ENCODE results near the gene LAMB1. TPM values are rescaled to one million over a fixed set of nuclear protein-coding genes. Genes with fewer than 3 reads are reported as not detected.
A peak's percentile ranks its signal among the peaks of the same experiment; 100 is the strongest.
"Not testable (repeated sequence)": the region's sequence is repeated elsewhere in the genome, so short reads cannot be mapped to it uniquely, and the experiment has no call there.

The LAMB1 gene
- total RNA-seq: 100 to 1,000 TPM in 1 of 2 donors, 10 to 100 TPM in 1; 95.9 to 132 TPM
- long read RNA-seq, full-length matches to known transcripts: 14 of 62 reads
- long read RNA-seq, partial matches to known transcripts: 33 of 62 reads
- long read RNA-seq, other reads (novel, unspliced or antisense): 15 of 62 reads

DNA sequence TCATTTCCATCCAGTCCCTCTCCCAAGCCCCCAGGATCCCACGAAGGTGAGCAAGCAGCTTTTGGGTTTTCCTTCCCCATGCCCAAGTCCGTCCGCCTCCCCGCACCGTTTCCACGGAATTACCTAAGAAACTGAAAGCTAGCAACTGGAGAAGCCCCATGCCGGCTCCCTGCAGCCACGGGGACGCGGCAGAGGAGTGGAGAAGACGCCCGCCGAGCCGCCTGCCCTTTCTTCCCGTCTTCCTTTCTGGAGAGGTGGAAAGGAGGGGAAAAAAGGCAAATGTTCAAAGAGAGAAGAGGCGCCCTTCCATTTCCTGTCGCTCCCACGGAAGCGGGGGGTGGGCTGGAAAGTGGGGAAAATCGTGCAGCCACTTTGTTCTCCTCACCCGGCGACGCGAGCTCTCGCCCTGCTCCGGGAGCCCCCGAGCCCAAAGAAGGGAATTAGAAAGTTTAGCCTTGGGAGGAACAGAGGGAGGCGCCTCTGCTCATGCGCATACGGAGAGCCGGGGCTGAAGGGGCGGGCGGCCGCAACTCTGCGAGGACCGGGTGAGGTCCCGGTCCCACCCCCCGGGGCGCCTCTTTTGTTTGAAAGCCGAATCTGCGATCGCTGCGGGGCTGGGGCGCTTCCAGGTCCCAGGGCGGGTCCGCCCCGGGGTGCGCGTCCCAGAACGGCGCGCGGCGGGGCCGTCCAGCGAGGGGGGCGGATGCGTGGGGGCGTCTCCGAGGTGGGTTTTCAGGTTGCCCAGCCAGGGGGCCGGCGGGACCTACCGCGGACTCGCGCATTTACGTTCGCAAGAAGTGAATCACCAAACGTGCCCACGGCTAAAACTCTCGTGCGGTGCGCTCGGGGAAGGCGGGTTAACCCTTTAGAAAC, at the start of gene LAMB1:
LAMB1 (minus strand) TSS at position 436 of the 873 bp plus-strand sequence; CDS start at position 160, 276 bp downstream.
- DNase-seq (peak; percentile 85), ATAC-seq (peak; percentile 67)
- intact Hi-C loops (cut with DNase I, micrococcal nuclease): loop anchor here in 1 of 2 donors (5.0 kb wide), 1 partner anchor 66 kb away; no protein-coding TSS in a partner anchor

DNA sequence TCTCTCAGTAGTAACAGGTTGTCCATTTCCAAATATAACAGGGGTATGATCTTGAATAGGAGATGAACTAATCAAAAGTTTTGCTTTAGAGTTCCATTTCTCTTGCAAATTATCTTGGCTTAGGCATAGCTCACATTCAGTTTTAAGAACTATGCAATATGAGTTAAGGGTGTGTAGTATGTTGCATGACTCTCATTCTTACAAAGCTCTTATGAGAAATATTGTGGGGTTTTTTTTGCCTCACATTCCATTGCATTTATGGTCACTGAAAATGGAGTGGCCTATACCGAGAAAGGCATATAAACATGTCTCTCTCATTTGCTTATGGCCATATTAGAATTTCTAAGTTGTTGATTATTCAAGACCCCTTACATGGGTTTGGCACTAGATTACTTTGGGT, 48.5 kb upstream of the LAMB1 start:
- intact Hi-C loops (cut with DNase I, micrococcal nuclease): no loop called here
- no peak for DNase-seq
- no peak for ATAC-seq

DNA sequence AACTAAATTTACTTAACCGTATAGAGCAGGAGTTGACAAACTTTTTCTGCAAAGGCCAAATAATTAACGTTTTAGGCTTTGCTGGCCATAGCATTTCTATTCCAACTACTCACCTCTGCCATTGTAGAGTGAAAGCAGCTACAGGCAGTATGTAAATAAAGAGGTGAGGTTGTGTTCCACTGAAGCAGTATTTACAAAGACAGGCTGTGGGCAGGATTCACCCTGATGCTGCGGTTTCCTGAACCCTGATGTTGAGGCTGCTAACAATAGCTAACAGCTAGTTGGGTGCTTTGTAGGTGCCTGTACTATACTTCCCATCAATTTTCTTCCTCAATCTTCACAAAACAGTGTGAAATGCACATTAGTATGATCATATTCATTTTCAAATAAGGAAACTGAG, 47.0 kb upstream of the LAMB1 start:
- intact Hi-C loops (cut with DNase I, micrococcal nuclease): no loop called here
- no peak for DNase-seq
- ATAC-seq: no peak

DNA sequence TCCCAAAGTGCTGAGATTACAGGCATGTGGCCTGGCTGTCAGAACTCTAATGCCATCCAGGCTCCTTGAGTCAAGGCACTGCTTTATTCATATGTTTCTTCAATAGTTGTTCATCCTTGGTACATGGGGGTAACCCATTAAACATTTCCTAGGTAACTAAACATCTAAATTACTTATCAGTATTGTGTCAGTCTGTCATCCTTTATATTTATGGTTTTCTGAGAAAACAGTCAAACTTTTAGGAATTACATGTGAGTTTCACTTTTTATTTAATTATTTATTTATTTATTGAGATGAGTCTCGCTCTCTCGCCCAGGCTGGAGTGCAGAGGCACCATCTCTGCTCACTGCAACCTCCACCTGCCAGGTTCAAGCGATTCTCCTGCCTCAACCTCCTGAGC, 45.5 kb upstream of the LAMB1 start:
- intact Hi-C loops (cut with DNase I, micrococcal nuclease): no loop called here
- no peak for DNase-seq
- ATAC-seq: no peak

DNA sequence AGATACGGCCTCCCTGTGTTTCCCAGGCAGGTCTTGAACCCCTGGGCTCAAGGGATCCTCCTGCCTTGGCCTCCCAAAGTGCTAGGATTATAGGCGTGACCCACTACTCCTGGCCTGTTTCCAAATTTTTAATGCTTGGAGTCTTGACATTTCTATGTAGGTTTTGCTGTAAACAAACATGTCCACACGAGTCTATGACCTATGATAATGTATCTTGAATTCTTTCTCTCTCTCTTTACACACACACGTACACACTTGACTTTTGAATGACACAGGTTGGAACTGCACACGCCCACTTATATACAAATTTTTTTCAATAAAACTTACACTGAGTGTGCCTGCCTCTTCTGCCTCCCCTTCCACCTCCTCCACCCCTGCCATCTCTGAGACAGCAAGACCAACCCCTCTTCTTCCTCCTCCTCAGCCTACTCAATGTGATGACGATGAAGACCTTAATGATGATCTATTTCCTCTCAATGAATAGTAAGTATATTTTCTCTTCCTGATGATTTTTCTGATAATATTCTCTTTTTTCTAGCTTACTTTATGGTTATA, 44.1 kb upstream of the LAMB1 start:
- intact Hi-C loops (cut with DNase I, micrococcal nuclease): no loop called here
- ATAC-seq: no peak
- no peak for DNase-seq

DNA sequence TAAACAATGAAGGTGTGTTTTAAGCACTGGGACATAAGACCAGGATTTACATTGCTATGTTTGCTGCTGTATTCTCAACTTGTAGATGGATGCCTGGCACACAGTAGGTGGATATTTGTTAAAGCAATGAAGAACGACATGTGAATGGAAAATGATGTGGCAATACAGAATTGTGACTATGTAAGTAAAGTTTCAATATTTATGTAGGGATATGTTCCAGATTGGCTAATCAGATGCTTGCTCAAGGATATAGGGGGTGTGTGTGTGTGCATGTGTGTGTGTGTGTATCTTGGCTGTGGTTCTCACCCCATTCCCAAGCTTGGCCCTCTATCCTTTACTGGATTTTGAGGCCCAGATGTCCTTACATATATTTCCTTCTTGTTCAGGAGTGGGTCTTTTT, 42.7 kb upstream of the LAMB1 start:
- DNase-seq (no peak), ATAC-seq (no peak)
- intact Hi-C loops (cut with DNase I, micrococcal nuclease): no loop called here

DNA sequence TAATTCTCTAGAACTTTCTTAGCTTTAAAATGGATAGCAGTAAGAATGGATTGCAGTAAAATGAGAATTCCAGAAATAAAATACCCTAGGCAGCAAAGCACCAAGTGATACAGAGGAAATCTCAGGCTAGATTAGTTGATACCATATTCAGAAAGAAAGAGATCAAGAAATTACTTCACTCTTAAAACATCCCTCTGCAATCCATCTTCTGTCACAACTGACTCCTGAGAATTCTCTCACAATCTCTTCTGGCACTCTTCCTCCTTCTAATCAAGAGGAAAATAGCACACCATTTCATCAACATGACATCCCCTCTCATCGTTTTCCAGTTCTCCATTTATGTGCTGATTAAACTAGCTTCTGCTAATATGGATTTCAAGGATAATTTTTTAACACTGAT, 42.2 kb upstream of the LAMB1 start:
- ATAC-seq (no peak), DNase-seq (no peak)
- intact Hi-C loops (cut with DNase I, micrococcal nuclease): no loop called here

DNA sequence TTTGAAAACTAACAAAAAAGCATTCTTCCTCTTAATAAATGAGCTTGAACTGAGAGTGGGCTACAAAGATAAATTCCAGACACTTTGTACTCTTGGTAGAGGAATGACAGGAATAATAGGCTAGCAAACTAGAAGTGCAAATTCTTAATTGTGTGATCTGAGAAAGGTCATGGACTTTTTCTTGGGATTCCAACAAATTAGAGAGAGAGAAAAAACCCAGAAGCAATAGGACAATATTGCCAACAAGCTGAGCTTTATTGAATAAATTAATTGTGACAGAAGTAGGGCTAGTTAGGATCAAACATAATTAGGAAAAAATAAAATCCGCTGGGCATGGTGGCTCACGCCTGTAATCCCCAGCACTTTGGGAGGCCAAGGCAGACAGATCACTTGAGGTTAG, 41.4 kb upstream of the LAMB1 start:
- no peak for ATAC-seq
- no peak for DNase-seq
- intact Hi-C loops (cut with DNase I, micrococcal nuclease): no loop called here

DNA sequence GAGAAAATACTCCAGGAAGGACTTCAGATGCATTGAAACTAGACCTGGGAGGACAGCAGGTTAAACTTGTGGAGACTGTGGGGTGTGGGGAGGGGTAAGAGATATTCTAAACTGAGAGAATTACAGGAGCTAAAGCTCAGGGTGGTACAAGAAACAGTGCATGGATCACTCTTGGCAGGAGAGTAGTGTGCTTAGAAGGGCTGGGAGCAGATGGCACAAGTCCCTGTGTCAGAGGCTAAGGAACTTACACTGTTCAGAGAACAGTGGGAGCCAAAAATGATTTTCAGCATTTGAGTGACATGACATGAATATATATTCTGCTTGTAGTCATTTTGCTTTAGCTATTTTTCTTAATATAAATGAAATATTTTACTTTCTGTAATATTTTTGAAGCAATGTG, 36.0 kb upstream of the LAMB1 start:
- intact Hi-C loops (cut with DNase I, micrococcal nuclease): no loop called here
- ATAC-seq (no peak), DNase-seq (no peak)

DNA sequence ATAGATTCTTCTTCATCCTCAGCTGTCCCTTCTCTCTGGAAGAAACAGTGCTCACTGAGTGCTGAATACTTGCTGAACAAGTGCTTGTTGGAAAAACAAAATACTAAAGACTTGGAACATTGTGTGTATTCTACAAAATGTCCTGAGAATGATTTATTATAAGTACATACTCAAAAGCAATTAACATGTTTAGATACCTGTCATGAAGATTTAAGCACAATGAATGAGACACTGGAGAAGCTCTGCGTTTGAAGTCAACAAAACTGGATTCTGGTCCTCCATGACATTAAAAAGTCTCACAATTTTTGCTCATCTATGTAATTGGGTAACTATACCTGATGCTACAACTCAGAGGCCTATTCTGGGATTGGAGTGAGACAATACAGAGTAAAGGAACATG, 34.8 kb upstream of the LAMB1 start:
- intact Hi-C loops (cut with DNase I, micrococcal nuclease): no loop called here
- no peak for DNase-seq
- no peak for ATAC-seq

DNA sequence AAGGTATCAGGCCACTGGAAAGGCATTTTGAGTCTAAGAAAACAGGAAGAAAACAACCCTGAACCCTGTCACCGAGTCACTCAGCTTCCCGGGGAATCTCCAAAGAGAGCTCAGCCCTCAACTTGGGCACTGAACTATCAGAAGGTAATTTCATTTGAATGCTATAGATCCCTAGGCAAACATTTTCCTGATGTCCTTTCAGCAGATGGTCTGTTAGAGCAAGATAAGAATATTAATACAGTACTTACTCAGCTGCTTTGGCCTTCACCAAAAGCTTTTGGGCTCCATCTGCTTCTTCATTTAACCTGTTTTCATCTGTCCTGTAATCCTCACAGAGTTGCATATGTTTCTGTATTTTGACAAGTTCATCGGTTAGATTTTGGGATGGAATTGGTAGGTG, 34.2 kb upstream of the LAMB1 start:
- DNase-seq (no peak), ATAC-seq (no peak)
- intact Hi-C loops (cut with DNase I, micrococcal nuclease): no loop called here

DNA sequence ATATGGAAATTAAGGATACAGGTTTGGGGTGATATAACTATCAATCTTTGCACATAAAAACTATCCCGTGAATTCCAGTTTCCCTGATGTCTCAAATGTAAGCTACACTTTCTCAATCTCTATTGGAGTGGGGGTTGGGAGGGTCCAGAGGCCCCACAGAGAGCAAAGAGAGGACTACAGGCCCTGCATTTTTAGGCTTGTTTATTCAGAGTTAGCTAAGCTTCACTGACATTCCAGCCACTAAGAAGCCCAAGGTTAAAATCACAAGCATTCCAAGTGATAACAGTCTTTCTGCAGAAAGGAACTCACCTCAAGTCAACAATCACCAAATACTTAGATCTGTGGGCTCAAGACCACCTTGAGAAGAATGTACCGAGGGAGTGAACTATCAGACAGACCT, 31.6 kb upstream of the LAMB1 start:
- intact Hi-C loops (cut with DNase I, micrococcal nuclease): no loop called here
- DNase-seq (no peak), ATAC-seq (no peak)

DNA sequence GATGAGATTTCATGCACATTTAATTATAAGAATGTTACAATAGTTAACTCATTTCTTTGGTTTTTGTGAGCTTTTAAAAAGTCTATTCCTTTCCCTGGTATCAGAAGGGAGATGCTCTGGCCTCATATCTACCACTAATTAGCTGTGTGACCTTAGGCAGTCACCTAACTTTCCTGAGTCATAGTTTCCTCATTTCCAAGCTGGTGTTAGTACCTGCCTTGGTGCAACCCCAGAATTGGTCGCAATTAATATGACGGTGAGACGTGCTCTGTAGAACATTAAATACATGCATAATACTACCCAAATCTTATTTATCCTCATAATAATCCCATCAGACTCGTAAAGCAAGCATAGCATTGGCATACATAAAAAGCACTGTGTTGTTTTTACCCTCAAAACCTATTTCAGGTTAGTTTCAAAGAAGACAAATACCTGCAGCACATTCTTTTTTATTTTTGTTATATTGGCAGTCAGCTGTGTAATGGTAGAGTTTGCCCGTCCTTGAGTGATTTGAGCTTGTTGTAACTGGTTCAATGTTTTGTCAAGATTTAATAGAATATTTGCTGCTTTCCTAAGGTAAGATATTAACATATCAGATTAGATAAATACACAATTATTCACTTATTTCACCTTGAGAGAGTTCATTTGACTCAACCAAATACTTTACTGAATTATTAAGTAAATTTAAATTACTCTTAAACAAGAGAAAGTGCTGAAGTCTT, 31.0 kb upstream of the LAMB1 start:
- ATAC-seq (no peak), DNase-seq (no peak)
- intact Hi-C loops (cut with DNase I, micrococcal nuclease): no loop called here

DNA sequence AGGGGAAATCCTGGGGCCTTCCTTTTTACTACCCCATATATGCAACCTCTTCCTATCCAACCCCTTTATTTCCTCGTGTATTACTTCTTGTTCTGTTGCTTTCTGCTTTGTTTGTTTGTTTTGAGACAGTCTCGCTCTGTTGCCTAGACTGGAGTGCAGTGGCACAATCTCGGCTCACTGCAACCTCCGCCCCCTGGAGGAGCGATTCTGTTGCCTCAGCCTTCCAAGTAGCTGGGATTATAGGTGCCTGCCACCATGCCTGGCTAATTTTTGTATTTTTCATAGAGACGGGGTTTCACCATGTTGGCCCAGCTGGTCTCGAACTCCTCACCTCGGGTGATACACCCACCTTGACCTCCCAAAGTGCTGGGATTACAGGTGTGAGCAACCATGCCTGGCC, 30.3 kb upstream of the LAMB1 start:
- DNase-seq; ATAC-seq; intact Hi-C loops (cut with DNase I, micrococcal nuclease): not testable (repeated sequence)

DNA sequence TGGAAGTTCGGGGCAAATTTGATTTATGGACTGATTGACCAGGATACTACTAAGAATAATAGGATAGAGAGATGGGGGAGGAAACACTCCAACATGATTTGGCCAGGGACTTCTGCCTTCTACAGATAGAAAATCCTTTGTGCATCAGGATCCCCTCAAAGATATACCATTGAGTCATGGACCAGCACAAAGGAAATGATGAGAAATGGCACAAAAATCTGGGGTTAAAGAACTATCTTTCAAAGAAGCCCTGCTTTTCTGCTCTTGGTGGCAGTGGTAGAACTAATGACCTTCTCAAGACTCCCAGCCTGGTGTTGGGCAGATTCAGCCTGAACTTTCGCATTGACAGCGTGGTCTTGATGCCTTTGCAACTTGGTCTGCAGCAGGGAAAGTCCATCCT, 27.6 kb upstream of the LAMB1 start:
- no peak for DNase-seq
- intact Hi-C loops (cut with DNase I, micrococcal nuclease): no loop called here
- no peak for ATAC-seq

DNA sequence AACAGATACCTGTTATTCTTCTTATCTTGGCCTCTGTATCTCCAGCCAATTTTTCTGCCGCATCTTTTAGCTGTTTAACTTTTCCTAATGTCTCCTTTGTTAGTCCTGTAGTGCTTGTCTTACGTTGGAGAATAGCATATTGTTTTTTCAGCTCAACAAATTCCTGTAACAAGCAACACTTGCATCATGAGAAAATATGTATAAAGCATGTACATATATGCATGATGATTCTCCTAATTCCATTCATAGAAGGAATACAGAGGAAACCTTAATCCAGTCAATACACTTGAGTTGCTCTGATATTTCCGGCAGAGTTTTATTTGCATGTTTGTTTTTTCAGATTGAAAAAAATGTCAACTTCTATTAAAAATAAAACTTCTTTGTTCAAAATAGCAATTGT, 26.1 kb upstream of the LAMB1 start:
- ATAC-seq: no peak
- no peak for DNase-seq
- intact Hi-C loops (cut with DNase I, micrococcal nuclease): no loop called here

DNA sequence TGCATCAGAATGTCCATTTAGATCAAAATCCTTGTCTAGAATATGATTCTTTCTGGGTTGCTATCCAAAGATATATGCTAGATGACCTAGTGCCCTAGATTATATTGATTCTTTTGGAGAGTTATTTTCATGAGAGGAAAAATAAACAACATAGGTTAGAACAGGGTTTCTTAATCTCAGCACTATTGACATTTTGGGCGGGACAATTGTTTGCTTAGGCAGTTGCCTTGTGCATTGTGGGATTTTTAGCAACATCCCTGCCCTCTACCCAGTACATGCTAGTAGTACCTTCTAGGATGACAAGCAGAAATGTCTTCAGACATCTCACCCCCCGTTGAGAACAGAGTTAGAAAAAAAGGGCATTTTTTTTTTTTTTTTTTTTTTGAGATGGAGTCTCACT, 25.1 kb upstream of the LAMB1 start:
- intact Hi-C loops (cut with DNase I, micrococcal nuclease): no loop called here
- peak; percentile 99 for ATAC-seq
- DNase-seq: no peak

DNA sequence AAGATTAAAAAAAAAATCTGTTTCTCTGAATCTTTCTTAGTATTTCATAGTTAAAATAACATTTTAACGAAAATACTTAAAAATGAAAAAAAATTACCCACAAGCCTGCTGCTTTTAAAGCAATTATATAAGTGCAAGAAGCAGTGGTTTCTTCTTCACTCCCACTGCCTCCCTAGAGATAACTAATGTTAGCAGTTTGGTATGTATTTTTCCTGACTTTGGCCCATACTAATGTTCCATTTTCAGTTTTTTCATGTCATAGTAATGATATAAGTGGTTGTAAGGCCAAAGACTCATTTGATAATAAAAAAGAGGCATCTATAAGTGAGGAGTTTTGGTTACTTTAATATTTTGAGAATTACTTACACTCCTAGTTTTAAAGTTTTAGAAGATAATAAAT, 24.3 kb upstream of the LAMB1 start:
- intact Hi-C loops (cut with DNase I, micrococcal nuclease): no loop called here
- ATAC-seq: no peak
- no peak for DNase-seq

DNA sequence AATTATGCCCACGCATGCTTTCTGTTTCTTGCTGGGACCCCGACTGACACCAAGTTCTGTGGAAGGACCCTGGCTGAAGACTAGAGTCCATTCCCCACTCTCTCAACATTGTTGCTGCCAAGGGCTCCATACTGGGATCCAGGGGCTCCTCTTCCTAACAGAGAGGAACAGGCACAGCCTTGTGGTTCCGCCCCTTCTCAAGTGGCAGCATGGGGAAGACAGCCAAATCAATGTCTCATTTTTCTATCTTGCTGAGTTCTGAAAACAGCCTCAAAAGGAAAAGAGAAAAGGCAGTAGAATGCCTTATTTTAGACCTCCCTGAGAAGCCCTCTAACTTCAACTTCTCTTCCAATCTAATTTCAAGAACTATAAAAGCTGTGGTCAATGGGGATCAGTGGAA, 23.7 kb upstream of the LAMB1 start:
- DNase-seq (no peak), ATAC-seq (no peak)

DNA sequence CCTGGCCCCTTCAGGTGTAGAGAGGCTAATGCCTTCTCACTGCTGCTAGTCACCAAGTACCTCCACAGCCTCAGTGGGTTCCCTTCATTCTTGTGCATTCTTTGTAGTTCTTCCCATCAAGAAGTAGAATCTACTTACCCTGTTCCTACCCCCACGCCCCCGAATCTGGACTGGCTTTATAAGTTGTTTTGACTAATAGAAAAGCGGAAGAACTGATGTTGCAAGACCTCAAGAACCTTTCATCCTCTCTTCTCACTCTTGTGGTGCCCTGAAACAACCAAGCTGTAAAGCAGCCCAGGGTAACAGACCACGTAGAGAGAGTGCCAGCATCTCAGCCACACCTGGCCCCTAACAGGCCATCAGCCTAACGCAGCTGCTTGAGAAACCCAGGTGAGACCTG, 23.2 kb upstream of the LAMB1 start:
- no peak for ATAC-seq
- DNase-seq: no peak
- intact Hi-C loops (cut with DNase I, micrococcal nuclease): no loop called here

More for the DNA sequence above, 23.7 kb upstream of the LAMB1 start:
- intact Hi-C loops (cut with DNase I, micrococcal nuclease): no loop called here

Measured in left colon (tissue), 2 donors.